Liver (tissue), 9 donors: ENCODE measurements around the gene GREB1. TPM values are rescaled to one million over a fixed set of nuclear protein-coding genes. Genes with fewer than 3 reads are reported as not detected.

ENCODE experiments used
- DNase-seq: peaks from one replicate; pipeline ENCODE4 v3.0.0-alpha.2; 2017; ENCODE audit warnings: low spot score
- H3K27ac ChIP-seq, 2 donors: one replicate each; pipeline ENCODE4 v1.7.0; 2013; ENCODE audit warnings: inconsistent platforms in 2 of 2, low read length in 2 of 2, control low read depth in 1 of 2, low read depth in 1 of 2, mild to moderate bottlenecking in 1 of 2
- H3K27me3 ChIP-seq, 4 donors: one replicate each; pipeline versions ENCODE4 v1.6.1 to v1.7.0; 2013; ENCODE audit warnings: low read length in 3 of 4, inconsistent platforms in 1 of 4, mild to moderate bottlenecking in 1 of 4, moderate library complexity in 1 of 4; ENCODE audit not compliant: control insufficient read depth in 4 of 4, insufficient read depth in 4 of 4
- H3K36me3 ChIP-seq, 4 donors: one replicate each; pipeline versions ENCODE4 v1.6.1 to v1.7.0; 2013; ENCODE audit warnings: low read length in 3 of 4, mild to moderate bottlenecking in 3 of 4, low read depth in 1 of 4, moderate library complexity in 1 of 4; ENCODE audit not compliant: control insufficient read depth in 4 of 4, insufficient read depth in 3 of 4
- H3K4me1 ChIP-seq, 4 donors: one replicate each; pipeline versions ENCODE4 v1.6.1 to v1.7.0; 2013; ENCODE audit warnings: low read length in 3 of 4, mild to moderate bottlenecking in 3 of 4, moderate library complexity in 1 of 4; ENCODE audit not compliant: control insufficient read depth in 4 of 4, insufficient read depth in 4 of 4
- H3K4me3 ChIP-seq, 3 donors: one replicate each; pipeline versions ENCODE4 v1.6.1 to v1.7.0; 2013; ENCODE audit warnings: low read length in 3 of 3, control low read depth in 1 of 3, low read depth in 1 of 3, mild to moderate bottlenecking in 1 of 3
- H3K9ac ChIP-seq, 2 donors: one replicate each; pipeline ENCODE4 v1.7.0; 2013; ENCODE audit warnings: low read length in 2 of 2, mild to moderate bottlenecking in 2 of 2, moderate library complexity in 2 of 2, control low read depth in 1 of 2, low read depth in 1 of 2
- H3K9me3 ChIP-seq, 4 donors: one replicate each; pipeline versions ENCODE4 v1.6.1 to v1.7.0; 2013; ENCODE audit warnings: low read length in 3 of 4; ENCODE audit not compliant: control insufficient read depth in 4 of 4
- ATF3 ChIP-seq: IDR thresholded peaks from 2 replicates; pipeline ENCODE4 v1.6.1; 2016; ENCODE audit warnings: antibody characterized with exemption
- CTCF ChIP-seq: fragments of 150-350 bp; IDR thresholded peaks from 2 replicates; pipeline ENCODE4 v1.5.1; 2017; ENCODE audit warnings: improper control_type of control experiment, low read depth, low read length; ENCODE audit not compliant: missing input control
- EGR1 ChIP-seq, 2 donors: IDR thresholded peaks; 2 replicates each; pipeline ENCODE4 v1.6.1; 2016 to 2018; ENCODE audit warnings: antibody characterized with exemption in 2 of 2, low read depth in 2 of 2
- FOXA1 ChIP-seq: IDR thresholded peaks from 2 replicates; pipeline ENCODE4 v1.6.1; 2016; ENCODE audit warnings: antibody characterized with exemption
- FOXA2 ChIP-seq: IDR thresholded peaks from 2 replicates; pipeline ENCODE4 v1.6.1; 2016; ENCODE audit warnings: antibody characterized with exemption
- GABPA ChIP-seq, 2 donors: IDR thresholded peaks in 1 of 2; conservative IDR thresholded peaks in 1 of 2; 2 replicates each; pipeline ENCODE4 v1.6.1; 2016; ENCODE audit warnings: antibody characterized with exemption in 2 of 2, mild to moderate bottlenecking in 1 of 2, moderate library complexity in 1 of 2
- HNF4A ChIP-seq, 2 donors: conservative IDR thresholded peaks; 2 replicates each; pipeline ENCODE4 v1.6.1; 2016; ENCODE audit warnings: antibody characterized with exemption in 2 of 2, mild to moderate bottlenecking in 2 of 2
- HNF4G ChIP-seq: IDR thresholded peaks from 2 replicates; pipeline ENCODE4 v1.6.1; 2016; ENCODE audit warnings: antibody characterized with exemption
- JUND ChIP-seq, 2 donors: IDR thresholded peaks; 2 replicates each; pipeline ENCODE4 v1.6.1; 2016; ENCODE audit warnings: antibody characterized with exemption in 2 of 2
- MAX ChIP-seq: IDR thresholded peaks from 2 replicates; pipeline ENCODE4 v1.6.1; 2016; ENCODE audit warnings: antibody characterized with exemption
- NR2F2 ChIP-seq: IDR thresholded peaks from 2 replicates; pipeline ENCODE4 v1.6.1; 2016; ENCODE audit warnings: antibody characterized with exemption
- RAD21 ChIP-seq, 2 donors: IDR thresholded peaks; 2 replicates each; pipeline ENCODE4 v1.6.1; 2016; ENCODE audit warnings: antibody characterized with exemption in 2 of 2, mild to moderate bottlenecking in 2 of 2
- REST ChIP-seq: IDR thresholded peaks from 2 replicates; pipeline ENCODE4 v1.6.1; 2016; ENCODE audit warnings: antibody characterized with exemption, mild to moderate bottlenecking
- RXRA ChIP-seq, 2 donors: IDR thresholded peaks; 2 replicates each; pipeline ENCODE4 v1.6.1; 2017 to 2018; ENCODE audit warnings: antibody characterized with exemption in 2 of 2, mild to moderate bottlenecking in 1 of 2
- SP1 ChIP-seq: IDR thresholded peaks from 2 replicates; pipeline ENCODE4 v1.6.1; 2018; ENCODE audit warnings: antibody characterized with exemption, mild to moderate bottlenecking
- TAF1 ChIP-seq: conservative IDR thresholded peaks from 2 replicates; pipeline ENCODE4 v1.6.1; 2016; ENCODE audit warnings: antibody characterized with exemption, mild to moderate bottlenecking
- YY1 ChIP-seq: IDR thresholded peaks from 2 replicates; pipeline ENCODE4 v1.6.1; 2016; ENCODE audit warnings: antibody characterized with exemption, mild to moderate bottlenecking
- ZBTB33 ChIP-seq: IDR thresholded peaks from 2 replicates; pipeline ENCODE4 v1.6.1; 2016; ENCODE audit warnings: antibody characterized with exemption
- WGBS: extraction: QIAGEN DNeasy Blood & Tissue Kit; methylation state at CpG from one replicate; pipeline ENCODE4 v1.1.7; 2013; 5-methylcytosine and 5-hydroxymethylcytosine counted together
- polyA plus RNA-seq, 2 donors: library from polyadenylated mRNA; stranded (reverse) in 1 of 2; unstranded in 1 of 2; fragments of 200-250 nt in 1 of 2; fragments of >200 nt in 1 of 2; fragmentation: Nextera tagmentation in 1 of 2; extraction: Ambion mirVana in 1 of 2; gene quantifications; one replicate each; pipeline versions ENCODE4 v1.2.1 to v1.2.3, GENCODE V29; 2013 to 2015
- total RNA-seq, 2 donors: library from RNA; depleted of rRNA; stranded (reverse); fragments of >200 nt; gene quantifications; one replicate each; pipeline ENCODE4 v1.2.3, GENCODE V29; 2014
- donor health status: healthy.
- donor health status: healthy.
- donor health status: healthy.
- donor health status: healthy.
- donor health status: healthy.

The GREB1 gene
- total and polyA plus RNA-seq, 4 donors: 1.0 to 6.3 (median 3.6) TPM

GRCh38 chr2:11568436-11568835, 34.6 kb downstream of the GREB1 start:
- Histone ChIP-seq H3K27me3 (no peaks in the 10 kb centered on the region), H3K4me3 (no peak overlapping the region), H3K27ac (no peak overlapping the region), H3K9ac (no peak overlapping the region), H3K4me1 (no peaks in the 10 kb centered on the region), H3K36me3 (no peaks in the 10 kb centered on the region), H3K9me3 (no peaks in the 10 kb centered on the region)
- TF ChIP-seq SP1: no peak
- no peak for TF ChIP-seq TAF1
- TF ChIP-seq ZBTB33: no peak
- no peak for TF ChIP-seq GABPA (IDR thresholded peaks at IDR 0.05 in 1 of 2, conservative IDR thresholded peaks at IDR 0.05 in 1 of 2)
- TF ChIP-seq RXRA (IDR thresholded peaks at IDR 0.05): no peak
- TF ChIP-seq HNF4A (conservative IDR thresholded peaks at IDR 0.05): no peak
- no peak for TF ChIP-seq NR2F2
- TF ChIP-seq FOXA2: no peak
- no peak for TF ChIP-seq ATF3
- no peak for TF ChIP-seq JUND (IDR thresholded peaks at IDR 0.05)
- TF ChIP-seq MAX: no peak
- no peak for TF ChIP-seq EGR1 (IDR thresholded peaks at IDR 0.05; ENCODE audit: low read depth in 2 of 2)
- no peak for TF ChIP-seq REST
- no peak for TF ChIP-seq FOXA1
- no peak for TF ChIP-seq YY1
- no peak for TF ChIP-seq CTCF
- no peak for TF ChIP-seq HNF4G
- 95% methylated on average over 10 of the region's 10 CpGs for WGBS
- DNase-seq: no peak

- no peak overlapping the region for H3K4me3 ChIP-seq
- WGBS: 94% methylated on average over 7 of the region's 7 CpGs
- TF ChIP-seq TAF1 (no peak), FOXA2 (no peak), RAD21 (IDR thresholded peaks at IDR 0.05) (no peak), FOXA1 (no peak), RXRA (IDR thresholded peaks at IDR 0.05) (no peak)
Measured at GRCh38 chr2:11569636-11570035, 35.8 kb downstream of the GREB1 start.

More at GRCh38 chr2:11569636-11570035, 35.8 kb downstream of the GREB1 start:
- no peak for DNase-seq
- no peaks in the 10 kb centered on the region for H3K36me3 ChIP-seq
- H3K9ac ChIP-seq: no peak overlapping the region
- no peaks in the 10 kb centered on the region for H3K4me1 ChIP-seq
- H3K27ac ChIP-seq: no peak overlapping the region
- H3K27me3 ChIP-seq: no peaks in the 10 kb centered on the region
- no peaks in the 10 kb centered on the region for H3K9me3 ChIP-seq
